Dedifferentiated amniotic fluid mesenchymal stem cell (primary cell): Measurements from ENCODE around the gene WDR93.
"Not testable (repeated sequence)": the region's sequence is repeated elsewhere in the genome, so short reads cannot be mapped to it uniquely, and the experiment has no call there.

ENCODE experiments used
- DNase-seq: peaks from one replicate; pipeline ENCODE4 v3.0.0-alpha.2; 2016; ENCODE audit errors: extremely low spot score

The WDR93 gene

DNA sequence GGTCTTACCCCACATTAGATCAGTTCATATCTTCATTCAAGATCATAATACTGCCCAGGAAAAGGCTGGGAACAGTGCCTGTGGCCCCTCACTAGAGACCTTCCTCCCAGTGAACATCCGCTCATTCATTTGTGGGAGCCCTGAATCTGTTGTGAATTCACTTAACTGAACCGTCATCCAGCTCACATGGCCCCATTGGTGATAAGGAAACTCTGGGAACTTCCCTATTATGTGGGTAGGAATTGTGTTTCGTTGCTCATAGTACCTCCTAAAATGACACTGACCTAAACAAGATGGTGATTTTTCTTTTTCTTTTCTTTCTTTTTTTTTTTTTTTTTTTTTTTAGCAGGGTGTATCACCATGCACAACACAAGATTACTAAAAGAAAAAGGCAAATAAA lies 78.8 kb downstream of the WDR93 start:
- DNase-seq: no peak

DNA sequence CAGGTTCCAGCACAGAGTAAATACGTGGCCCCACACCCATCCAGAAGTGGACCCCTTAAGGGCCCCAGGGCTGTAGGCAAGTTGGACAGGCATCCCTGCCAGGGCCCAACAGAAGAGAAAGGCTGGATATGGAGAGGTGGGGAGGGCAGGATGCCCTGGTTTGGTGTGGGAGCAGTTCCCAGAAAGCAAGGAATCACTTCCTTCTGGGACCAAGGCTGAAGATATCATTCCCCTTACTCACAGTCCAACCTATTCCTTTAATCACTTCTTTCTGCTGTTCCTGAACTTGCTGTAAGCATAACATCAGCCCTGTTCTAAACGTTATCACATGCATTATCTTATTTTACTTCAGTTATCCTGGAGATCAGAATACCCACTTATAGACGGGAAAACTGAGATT lies 79.4 kb downstream of the WDR93 start:
- no peak for DNase-seq

DNA sequence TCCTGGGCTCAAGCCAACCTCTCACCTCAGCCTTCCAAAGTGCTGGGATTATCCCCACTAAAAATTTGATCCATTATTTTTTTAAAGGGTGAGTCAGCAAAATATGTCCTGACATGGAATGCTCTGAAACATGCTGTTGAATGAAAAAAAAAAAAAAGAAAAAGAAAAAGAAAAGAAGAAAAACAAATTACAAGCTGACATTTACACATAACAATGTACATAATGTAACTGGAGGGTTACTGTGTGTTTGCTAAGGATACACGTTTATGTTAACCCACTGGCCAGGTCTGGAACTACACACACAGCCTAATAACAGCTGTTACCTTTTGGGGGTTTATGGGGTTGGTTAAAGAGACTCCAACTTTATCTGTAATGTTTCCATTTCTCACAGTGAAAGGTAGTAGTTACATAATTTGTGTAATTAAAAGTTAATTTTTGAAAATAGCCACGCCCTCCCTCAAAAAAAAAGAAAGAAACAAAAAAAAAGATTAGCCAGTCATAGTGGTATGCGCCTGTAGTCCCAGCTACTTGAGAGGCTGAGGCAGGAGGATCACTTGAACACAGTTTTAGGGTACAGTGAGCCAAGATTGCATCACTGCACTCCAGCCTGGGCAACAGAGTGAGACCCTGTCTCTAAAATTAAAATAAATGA lies 82.4 kb downstream of the WDR93 start:
- DNase-seq: peak; percentile 55

DNA sequence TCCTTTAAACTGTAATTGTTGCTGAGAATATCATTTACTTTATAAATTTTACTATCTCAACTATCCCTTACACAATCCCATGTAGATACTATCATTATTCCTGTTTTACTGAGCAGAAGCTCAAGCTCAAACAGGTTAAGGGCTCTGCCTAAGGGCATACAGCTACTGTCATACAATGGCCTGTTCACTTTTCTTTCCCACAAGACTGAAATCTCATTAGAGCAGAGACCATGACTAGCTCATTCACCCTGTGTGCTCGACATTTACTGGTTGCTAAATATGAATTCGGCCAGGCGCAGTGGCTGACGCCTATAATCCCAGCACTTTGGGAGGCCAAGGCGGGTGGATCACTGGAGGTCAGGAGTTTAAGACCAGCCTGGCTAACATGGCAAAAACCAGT lies 83.9 kb downstream of the WDR93 start:
- DNase-seq: no peak

DNA sequence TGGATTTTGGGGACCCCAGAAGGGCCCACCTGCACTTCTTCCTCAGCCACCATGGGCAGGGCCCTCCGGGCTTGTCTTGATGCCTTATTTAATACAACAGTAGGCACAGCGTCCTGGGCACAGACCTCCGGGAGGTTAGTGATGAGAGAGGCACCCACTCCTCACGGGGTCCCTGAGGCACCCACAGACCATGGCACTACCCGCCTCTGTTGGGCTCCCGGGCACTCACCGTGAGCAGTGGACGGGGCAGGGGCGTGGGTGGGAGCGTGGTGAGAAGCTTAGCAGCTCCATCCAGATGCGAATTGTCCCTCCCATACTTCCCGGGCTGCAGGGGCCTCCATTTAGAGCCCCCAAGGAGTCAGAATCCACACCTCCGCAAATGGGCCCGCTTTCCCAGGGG lies 85.2 kb downstream of the WDR93 start:
- no peak for DNase-seq

DNA sequence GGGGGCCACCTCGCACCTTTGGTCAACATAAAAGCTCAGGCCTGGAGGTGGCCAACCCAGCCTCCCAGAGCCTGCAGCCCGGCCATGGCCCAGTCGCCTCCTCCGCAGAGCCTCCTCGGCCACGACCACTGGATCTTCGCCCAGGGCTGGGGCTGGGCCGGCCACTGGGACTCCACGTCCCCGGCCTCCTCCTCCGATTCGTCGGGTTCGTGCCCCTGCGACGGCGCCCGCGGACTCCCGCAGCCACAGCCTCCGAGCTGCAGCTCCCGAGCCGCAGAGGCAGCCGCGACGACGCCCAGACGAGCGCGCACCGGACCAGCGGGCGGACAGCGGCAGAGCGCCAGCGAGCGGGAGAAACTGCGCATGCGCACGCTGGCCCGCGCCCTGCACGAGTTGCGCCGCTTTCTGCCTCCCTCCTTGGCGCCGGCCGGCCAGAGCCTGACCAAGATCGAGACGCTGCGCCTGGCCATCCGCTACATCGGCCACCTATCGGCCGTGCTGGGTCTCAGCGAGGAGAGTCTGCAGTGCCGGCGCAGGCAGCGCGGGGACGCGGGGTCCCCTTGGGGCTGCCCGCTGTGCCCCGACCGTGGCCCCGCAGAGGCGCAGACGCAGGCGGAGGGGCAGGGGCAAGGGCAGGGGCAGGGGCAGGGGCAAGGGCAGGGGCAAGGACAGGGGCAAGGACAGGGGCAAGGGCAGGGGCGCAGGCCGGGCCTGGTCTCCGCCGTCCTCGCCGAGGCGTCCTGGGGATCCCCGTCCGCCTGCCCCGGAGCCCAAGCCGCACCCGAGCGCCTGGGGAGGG lies 85.9 kb downstream of the WDR93 start, which contains the start of gene MESP2:
MESP2 (plus strand) TSS at position 59 of the 799 bp plus-strand sequence; CDS start at position 85, 26 bp downstream.
- DNase-seq: peak; percentile 55

DNA sequence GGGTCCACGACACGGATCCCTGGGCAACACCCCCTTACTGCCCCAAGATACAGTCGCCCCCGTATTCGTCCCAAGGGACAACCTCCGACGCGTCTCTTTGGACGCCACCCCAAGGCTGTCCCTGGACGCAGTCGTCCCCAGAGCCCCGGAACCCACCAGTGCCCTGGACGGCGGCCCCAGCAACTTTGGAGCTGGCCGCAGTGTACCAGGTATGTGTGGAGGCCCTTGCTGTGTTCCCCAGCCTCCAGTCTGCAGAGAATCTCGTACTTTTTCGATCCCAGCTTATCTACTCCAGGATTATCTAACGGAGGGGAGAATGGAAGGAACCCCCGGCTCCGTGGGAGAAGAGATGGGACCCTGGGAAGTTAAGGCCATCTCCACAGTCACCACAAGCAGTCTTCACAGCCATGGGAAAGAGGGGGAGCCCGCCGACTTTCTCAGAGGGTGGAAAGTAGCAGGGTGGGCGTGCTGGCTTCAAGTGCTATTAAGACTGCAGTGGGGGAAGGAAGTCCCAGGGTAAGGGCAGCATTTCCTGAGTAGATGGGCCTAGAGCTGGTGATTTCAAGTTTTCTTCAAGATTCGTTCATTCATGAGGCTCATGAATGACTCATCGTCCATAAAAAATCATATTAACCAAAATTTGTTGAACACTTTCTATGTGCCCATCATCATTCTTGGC lies 86.6 kb downstream of the WDR93 start:
- no peak for DNase-seq

DNA sequence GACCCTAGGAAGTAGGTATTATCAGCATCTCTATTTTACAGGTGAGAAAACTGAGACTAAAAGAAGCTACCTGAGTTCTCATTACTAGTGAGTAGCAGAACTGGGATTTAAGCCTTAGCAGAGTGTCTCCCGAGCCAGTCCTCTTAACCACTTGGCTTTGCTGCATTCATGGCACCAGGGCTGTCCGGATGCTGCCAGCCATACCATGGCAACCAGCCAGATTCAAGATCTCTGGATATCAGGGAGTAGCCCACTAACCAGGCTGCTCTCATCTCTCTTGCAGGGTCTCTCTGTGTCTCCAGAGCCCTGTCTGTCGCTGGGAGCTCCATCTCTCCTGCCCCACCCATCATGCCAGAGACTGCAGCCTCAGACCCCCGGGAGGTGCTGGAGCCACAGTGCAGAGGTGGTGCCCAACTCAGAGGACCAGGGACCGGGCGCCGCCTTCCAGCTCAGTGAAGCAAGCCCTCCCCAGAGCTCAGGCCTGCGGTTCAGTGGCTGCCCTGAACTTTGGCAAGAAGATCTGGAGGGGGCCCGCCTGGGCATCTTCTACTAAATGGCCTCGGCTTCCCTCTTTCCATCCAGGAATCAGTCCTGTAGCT lies 87.3 kb downstream of the WDR93 start:
- no peak for DNase-seq

DNA sequence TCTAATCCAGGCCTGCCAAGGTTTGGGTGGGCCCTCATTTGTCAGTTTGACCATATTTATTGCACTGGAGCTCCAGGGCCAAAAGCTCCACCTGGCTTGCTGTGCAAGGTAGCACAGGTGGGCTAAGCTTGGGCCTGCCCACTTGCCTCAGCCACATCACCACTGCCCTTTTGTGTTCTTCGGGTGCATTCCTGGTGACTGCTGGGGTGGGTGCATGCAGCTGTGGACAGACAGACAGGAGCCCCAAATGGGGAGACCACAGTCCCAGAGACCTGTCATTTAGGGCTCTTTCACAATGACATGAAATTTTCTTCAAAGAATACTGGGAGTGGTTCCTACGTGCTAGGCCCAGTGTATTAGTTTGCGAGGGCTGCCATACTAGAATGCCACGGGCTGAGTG lies 88.2 kb downstream of the WDR93 start:
- no peak for DNase-seq

DNA sequence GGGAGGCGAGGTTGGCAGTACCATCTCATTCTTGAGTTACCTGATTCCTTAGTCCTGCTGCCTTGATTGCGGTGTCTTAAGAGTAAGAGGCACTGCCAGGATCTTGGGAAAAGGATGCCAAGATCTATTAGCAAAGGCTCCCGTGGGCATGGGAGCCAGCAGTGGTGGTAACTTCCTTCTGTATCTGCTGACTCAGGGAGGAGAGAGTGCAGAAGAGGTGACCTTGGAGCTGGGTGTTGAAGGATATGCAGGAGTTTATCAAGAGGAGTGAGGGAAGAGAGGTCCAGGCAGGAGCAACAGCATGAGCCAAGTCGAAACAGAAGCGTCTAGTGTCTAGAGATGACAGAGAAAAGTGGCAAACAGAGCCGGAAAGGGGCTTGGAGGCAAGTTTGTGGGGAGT lies 90.0 kb downstream of the WDR93 start:
- DNase-seq: no peak

DNA sequence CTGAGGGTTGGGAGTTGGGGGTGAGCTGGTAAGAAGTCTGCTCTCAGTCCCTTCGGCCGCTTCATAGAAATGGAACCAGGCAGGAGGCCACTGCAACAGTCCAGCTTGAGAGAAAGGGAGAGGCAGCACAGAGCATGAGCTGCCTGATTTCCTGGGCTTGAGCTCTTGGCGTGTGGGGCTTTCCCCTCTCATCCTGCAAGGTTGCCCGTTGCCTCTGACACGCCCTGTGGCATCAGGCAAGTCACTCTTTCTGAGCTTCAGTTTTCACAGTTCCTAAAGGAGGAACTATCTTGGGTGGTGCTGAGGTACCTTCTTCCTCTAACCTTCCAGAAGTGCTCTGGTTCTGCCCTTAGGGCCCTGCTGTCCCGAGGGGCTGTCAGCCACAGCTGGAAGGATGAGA lies 90.4 kb downstream of the WDR93 start:
- no peak for DNase-seq

DNA sequence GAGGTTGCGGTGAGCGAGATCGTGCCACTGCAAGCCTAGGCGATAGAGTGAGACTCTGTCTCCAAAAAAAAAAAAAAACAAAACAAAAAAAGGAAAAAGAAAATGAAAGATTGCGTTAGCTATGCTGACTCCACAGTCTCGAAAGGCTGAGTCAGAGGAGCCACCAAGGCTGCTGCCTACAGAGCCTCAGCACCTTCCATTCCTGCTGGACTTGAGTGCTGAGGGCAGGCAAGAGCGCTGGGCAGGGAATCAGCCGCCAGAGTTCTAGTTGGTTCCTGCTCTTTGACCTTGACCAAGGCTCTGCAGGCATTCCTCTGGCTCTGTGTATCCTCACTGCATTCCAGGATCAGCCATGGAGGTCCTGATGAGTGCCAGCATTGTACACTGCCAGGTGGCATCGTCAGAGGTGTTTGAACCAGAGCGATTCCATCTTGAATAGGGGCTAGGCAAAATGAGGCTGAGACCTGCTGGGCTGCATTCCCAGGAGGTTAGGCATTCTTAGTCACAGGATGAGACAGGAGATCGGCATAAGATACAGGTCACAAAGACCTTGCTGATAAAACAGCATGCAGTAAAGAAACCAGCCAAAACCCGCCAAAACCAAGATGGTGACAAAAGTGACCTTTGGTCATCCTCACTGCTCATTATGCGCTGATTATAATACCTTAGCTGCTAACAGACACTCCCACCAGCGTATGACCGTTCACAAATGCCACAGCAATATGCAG lies 91.4 kb downstream of the WDR93 start:
- no peak for DNase-seq

DNA sequence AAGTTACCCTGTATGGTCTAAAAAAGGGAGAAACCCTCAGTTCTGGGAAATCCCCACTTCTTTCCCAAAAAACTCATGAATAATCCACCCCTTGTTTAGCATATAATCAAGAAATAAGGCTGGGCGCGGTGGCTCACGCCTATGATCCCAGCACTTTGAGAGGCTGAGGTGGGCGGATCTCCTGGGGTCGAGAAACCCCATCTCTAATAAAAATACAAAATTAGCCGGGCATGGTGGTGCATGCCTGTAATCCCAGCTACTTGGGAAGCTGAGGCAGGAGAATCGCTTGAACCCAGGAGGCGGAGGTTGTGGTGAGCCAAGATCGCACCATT lies 92.0 kb downstream of the WDR93 start:
- DNase-seq: not testable (repeated sequence)

DNA sequence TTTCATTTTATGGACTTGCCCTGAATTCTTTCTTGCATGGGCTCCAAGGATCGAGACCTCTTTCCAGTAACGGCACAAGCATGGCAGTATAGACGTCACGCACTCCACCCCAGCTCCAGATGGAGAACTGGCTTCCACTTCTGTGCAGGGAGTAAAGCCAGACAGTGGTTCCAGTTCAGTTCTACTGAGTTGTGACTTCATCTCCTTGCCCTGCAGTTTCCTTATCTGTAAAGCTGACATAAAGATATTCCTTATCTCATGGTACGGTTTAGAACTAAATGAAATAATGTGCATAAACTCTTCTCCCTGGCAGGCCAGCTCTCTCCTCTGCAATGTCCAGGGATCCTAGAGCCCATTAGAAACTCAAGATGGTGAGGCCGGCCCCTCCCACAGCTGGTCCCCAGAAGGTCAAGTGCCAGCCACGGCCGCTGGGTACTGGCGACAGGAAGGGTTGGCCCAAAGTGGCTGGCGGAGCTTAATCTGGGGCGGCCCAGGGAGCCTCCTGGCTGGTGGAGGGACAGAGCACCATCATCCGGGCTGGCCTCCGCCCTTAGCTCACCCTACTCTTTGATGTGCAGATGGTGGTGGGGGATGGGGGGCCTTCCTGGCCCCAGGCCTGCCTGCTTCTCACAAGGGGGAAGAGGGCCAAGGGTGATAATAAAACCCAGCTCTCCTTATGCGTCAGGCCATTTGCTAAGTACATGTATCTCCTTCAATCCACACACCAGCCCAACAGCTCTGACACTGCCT lies 92.7 kb downstream of the WDR93 start:
- no peak for DNase-seq

DNA sequence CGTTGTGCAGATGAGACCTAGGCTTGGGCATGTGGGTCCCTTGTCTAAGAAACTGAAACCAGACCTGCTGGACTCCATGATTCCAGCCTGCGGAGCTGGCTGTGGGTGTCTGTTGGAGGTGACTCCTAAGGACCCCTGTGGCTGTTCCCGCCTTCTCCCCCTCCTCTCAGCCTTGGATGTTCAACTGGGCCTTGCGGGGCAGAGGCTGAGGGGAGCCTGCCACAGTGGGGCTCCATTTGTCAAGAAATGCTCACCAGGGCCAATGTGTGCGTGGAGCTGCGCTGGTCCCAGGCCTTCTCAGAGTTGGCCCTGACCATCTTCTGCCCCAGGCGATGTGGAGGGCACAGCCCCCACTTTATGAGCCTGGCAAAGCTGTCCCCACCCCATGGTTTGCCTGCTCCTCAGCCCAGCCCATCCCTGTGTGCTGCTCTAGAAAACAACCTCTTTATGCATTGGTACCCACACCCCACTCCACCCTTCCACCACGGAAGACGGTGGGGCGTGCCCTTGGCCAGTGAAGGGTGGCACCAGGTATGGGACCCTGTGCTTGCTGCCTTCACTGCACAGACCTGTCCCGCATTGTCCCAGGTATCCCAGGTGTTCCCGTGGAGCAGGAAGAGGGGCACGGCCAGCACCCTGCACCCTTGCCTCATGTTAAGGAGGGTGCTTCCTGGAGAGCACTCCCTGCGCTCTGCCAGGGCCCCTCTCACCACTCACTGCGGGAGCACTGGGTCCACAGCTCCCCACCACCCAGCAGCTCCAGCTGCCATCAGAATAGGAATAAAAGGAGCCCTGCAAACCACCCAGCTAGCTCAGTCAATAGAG lies 93.5 kb downstream of the WDR93 start:
- no peak for DNase-seq

DNA sequence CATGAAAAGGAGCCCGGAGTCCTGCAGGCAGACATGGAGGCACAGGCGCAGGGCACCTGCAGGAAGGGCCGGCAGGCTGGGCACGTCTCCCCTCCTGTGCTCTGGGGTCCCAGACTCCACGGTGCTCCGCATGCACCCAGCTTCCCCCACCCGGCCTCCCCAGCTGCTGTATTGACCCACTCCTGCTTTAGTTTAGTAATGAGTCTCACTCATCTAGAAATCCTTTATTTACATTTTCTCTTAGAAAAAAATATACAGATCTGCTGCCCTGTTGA lies 94.0 kb downstream of the WDR93 start:
- no peak for DNase-seq

DNA sequence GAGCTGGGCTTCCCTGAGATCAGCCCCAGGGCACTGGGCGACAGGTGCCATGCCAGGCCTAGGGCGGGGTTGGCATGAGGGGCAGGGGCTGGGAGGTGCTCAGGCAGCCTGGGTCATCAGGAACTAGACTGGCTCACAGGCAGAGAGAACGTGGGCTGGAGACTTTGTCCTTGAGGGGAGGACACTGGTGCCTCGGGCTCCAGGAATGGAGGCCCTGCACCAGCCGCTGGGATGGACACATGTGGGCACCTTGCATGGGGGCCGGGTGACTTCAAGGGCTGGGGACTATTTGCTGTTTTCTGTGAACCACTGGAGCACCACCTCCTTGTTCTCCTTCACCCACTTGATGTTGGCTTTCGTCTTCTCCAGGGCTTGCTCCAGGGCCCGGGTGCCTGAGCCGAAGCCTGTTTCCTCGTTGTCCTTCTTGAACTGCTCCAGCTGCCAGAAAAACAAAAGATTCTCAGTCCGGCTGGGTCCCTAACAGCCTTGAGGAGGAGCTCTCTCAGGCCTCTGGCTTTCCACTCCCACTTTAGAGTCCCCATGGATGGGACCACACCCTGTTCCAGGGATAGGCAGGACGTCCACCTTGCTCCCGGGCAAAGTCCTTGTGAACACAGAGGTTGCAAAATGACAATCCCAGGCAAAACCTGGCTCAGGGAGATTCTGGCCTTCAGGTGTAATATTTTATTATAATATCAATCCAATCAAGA lies 94.6 kb downstream of the WDR93 start:
- no peak for DNase-seq

DNA sequence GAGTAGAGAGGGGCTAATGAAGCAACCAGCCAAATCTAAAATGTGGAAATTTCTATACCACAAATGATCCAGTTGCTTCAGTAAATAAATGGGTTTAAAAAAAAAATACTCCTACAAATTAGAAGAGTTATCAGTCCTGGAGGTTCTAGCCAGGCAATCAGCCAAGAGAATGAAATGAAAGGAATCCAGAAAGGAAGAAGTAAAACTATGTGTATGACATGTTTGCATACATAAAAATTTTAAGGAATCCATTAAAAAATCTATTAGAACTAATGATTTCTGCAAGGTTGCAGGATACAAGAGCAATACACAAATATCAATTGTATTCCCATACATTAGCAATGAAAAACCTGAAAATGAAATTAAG lies 95.1 kb downstream of the WDR93 start:
- DNase-seq: no peak

DNA sequence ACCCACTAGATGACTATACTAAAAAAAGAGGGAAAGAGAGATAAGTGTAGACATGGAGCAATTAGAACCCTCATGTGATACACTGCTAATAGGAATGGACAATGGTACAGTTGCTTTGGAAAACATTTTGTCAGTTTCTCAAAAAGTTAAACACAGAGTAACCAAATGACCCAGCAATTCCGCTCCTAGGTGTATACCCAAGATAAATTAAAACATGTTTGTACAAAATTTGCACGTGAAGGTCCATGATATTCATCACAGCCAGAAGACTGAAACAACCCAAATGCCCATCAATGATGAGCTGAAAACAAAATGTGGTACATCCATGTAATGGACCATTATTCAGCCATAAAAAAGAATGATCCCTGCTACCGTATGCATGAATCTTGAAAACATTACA lies 97.3 kb downstream of the WDR93 start:
- no peak for DNase-seq

DNA sequence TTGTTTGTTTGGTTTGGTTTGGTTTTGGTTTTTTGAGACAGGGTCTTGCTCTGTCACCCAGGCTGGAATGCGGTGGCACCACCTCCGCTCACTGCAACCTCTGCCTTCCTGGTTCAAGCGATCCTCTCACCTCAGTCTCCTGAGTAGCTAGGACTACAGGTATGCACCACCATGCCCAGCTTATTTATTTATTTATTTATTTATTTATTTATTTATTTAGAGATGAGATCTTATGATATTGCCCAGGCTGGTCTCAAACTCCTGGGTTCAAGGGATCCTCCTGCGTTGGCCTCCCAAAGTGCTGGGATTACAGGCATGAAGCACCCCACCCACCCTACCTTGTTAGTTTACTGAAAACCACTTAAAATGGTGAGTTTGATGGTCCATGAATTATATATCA lies 98.0 kb downstream of the WDR93 start:
- DNase-seq: not testable (repeated sequence)
